KMS-11 (cell line): ENCODE results near the gene S100A16.

Source experiments
- H2AFZ ChIP-seq: fragments of 200-600 bp; sonication (generic); 2 replicates; pipeline ENCODE4 v1.6.1; 2016; ENCODE audit warnings: antibody characterized with exemption, mixed run types, low read depth
- H3K27ac ChIP-seq: fragments of 200-600 bp; sonication (generic); 2 replicates; pipeline ENCODE4 v1.6.1; 2016; ENCODE audit warnings: mild to moderate bottlenecking, mixed run types
- H3K27me3 ChIP-seq: fragments of 200-600 bp; sonication (generic); 2 replicates; pipeline ENCODE4 v1.6.1; 2017; ENCODE audit warnings: mild to moderate bottlenecking, low read depth, mixed run types, moderate library complexity; ENCODE audit not compliant: insufficient read depth
- H3K36me3 ChIP-seq: fragments of 200-600 bp; sonication (generic); 2 replicates; pipeline ENCODE4 v1.6.1; 2017; ENCODE audit warnings: mild to moderate bottlenecking, mixed run types; ENCODE audit not compliant: insufficient read depth
- H3K4me1 ChIP-seq: fragments of 200-600 bp; sonication (generic); 2 replicates; pipeline ENCODE4 v1.6.1; 2016; ENCODE audit warnings: mild to moderate bottlenecking, low read depth, mixed run types; ENCODE audit not compliant: poor library complexity, severe bottlenecking
- H3K4me2 ChIP-seq: fragments of 200-600 bp; sonication (generic); 2 replicates; pipeline ENCODE4 v1.7.0; 2016; ENCODE audit warnings: mild to moderate bottlenecking, mixed run types
- H3K4me3 ChIP-seq: fragments of 200-600 bp; sonication (generic); IDR thresholded peaks from 2 replicates; pipeline ENCODE4 v1.6.1; 2017; ENCODE audit warnings: low read depth, low read length, mixed read lengths; ENCODE audit not compliant: insufficient read depth
- H3K79me2 ChIP-seq: fragments of 200-600 bp; sonication (generic); 2 replicates; pipeline ENCODE4 v1.6.1; 2016; ENCODE audit warnings: low read depth, mixed run types; ENCODE audit not compliant: insufficient read depth
- H3K9ac ChIP-seq: fragments of 200-600 bp; sonication (generic); 2 replicates; pipeline ENCODE4 v1.6.1; 2016; ENCODE audit warnings: mild to moderate bottlenecking, mixed run types
- H4K20me1 ChIP-seq: fragments of 200-600 bp; sonication (generic); 2 replicates; pipeline ENCODE4 v1.6.1; 2016; ENCODE audit warnings: mild to moderate bottlenecking, mixed run types; ENCODE audit not compliant: insufficient read depth
- CTCF ChIP-seq: fragments of 200-600 bp; sonication (generic); conservative IDR thresholded peaks from 2 replicates; pipeline ENCODE4 v1.6.1; 2017; ENCODE audit warnings: low read depth, mild to moderate bottlenecking, antibody characterized with exemption, low read length, moderate library complexity, mixed read lengths

Gene S100A16

GRCh38 chr1:153659175-153659534, 46.2 kb upstream of the S100A16 start:
- Histone ChIP-seq H3K4me1 (peaks cover 15% of the 10 kb centered on the region), H3K4me2 (peak overlapping the region; percentile 66), H2AFZ (peak overlapping the region; percentile 97), H4K20me1 (no peaks in the 10 kb centered on the region), H3K36me3 (peaks cover 33% of the 10 kb centered on the region; the same call in 1 of the 2 replicates), H3K27me3 (no peaks in the 10 kb centered on the region), H3K27ac (peak overlapping the region; percentile 49; the same call in 1 of the 2 replicates), H3K79me2 (peaks cover 18% of the 10 kb centered on the region), H3K4me3 (peak overlapping the region; percentile 100), H3K9ac (peak overlapping the region; percentile 73; the same call in 1 of the 2 replicates)
- TF ChIP-seq CTCF: no peak

GRCh38 chr1:153658400-153659174, 45.6 kb upstream of the S100A16 start, which contains the start of gene SNAPIN:
SNAPIN (plus strand) TSS chr1:153658703; CDS start chr1:153658744, 41 bp downstream.
- peak; percentile 64 for TF ChIP-seq CTCF
- Histone ChIP-seq H3K4me1 (peaks cover 15% of the 10 kb centered on the region), H3K36me3 (peaks cover 28% of the 10 kb centered on the region; the same call in 1 of the 2 replicates), H2AFZ (peak within 1 kb of the TSS; percentile 97), H3K79me2 (peaks cover 13% of the 10 kb centered on the region), H3K4me3 (peak within 1 kb of the TSS; percentile 100), H3K27me3 (no peaks in the 10 kb centered on the region), H4K20me1 (no peaks in the 10 kb centered on the region), H3K27ac (peak within 1 kb of the TSS; percentile 49), H3K4me2 (peak within 1 kb of the TSS; percentile 66), H3K9ac (peak within 1 kb of the TSS; percentile 73)

GRCh38 chr1:153655333-153655732, 42.4 kb upstream of the S100A16 start:
- TF ChIP-seq CTCF: no peak
- no peak overlapping the region for H3K4me3 ChIP-seq
- H3K4me2 ChIP-seq: no peak overlapping the region
- H3K79me2 ChIP-seq: peaks cover 13% of the 10 kb centered on the region
- H3K9ac ChIP-seq: no peak overlapping the region
- peaks cover 20% of the 10 kb centered on the region for H3K4me1 ChIP-seq
- H2AFZ ChIP-seq: no peak overlapping the region
- H4K20me1 ChIP-seq: no peaks in the 10 kb centered on the region
- H3K27ac ChIP-seq: no peak overlapping the region
- H3K27me3 ChIP-seq: no peaks in the 10 kb centered on the region
- H3K36me3 ChIP-seq: no peaks in the 10 kb centered on the region

GRCh38 chr1:153652805-153653500, 40.0 kb upstream of the S100A16 start:
- H2AFZ ChIP-seq: no peak overlapping the region
- no peak for TF ChIP-seq CTCF

More at GRCh38 chr1:153652805-153653500, 40.0 kb upstream of the S100A16 start:
- no peaks in the 10 kb centered on the region for H4K20me1 ChIP-seq
- peaks cover 7% of the 10 kb centered on the region for H3K4me1 ChIP-seq
- no peak overlapping the region for H3K9ac ChIP-seq
- no peaks in the 10 kb centered on the region for H3K79me2 ChIP-seq
- no peak overlapping the region for H3K4me3 ChIP-seq
- no peak overlapping the region for H3K27ac ChIP-seq
- H3K4me2 ChIP-seq: no peak overlapping the region
- no peaks in the 10 kb centered on the region for H3K27me3 ChIP-seq
- no peaks in the 10 kb centered on the region for H3K36me3 ChIP-seq
